Measurements from ENCODE around the gene NRARP. TPM values are rescaled to one million over a fixed set of nuclear protein-coding genes. Genes with fewer than 3 reads are reported as not detected.

NRARP gene
- total and polyA plus RNA-seq, 7 experiments from 2014 or later = 0.70 to 2.7 (median 1.7) TPM; not detected in 2

DNA sequence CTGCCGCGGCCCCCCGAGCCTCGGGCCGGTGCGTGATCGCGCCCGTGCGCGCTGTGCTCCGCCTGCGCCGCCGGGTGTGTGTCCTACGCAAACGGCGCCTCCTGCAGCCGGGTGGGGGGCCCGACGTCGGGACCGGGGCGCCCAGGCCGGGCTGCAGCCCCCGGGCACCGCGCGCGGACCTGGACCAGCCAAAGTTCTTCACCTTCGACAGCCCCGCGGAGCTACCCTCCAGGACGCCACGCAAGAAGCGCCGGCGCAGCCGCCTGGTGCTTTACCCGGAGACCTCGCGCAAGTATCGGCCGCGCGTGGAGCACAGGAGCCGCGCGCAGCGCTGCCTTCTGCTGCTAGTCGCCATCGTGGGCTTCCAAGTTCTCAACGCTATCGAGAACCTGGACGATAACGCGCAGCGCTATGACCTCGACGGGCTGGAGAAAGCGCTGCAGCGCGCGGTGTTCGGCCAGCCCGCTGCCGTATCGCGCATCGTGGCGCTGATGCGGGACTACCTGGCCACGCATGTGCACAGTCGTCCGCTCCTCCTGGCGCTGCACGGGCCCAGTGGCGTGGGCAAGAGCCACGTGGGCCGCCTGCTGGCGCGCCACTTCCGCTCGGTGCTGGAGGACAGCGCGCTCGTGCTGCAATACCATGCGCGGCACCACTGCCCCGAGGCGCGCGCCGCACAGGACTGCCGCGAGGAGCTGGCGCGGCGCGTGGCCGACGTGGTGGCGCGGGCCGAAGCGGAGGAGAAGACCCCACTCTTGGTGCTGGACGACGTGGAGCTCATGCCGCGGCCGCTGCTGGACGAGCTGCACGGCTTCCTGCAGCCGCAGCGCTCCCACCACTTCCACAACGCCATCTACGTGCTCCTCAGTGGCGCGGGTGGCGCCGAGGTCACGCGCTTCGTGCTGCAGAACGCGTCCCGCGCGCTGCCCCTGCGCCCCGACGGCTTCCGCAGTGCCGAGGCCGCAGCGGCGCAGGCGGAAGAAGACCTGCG is 23.1 kb downstream of the NRARP start:
- peaks cover 0 to 4% (median 0%) of the 10 kb centered on the region in 5 donors for H3K36me3 Mint-ChIP-seq
- peaks cover 0 to 14% of the 10 kb centered on the region in 2 donors for H3K4me1 ChIP-seq (ENCODE audit: control insufficient read depth in 2 of 2, insufficient read depth in 2 of 2, low read length in 2 of 2)
- no peak overlapping the region for H3K27ac ChIP-seq (ENCODE audit: low read depth, low read length)
- CTCF ChIA-PET = no interaction called here
- no peak overlapping the region for H3K4me3 ChIP-seq (ENCODE audit: low read length)
- intact Hi-C loops (cut with micrococcal nuclease) = no loop called here
- peaks cover 0 to 4% (median 0%) of the 10 kb centered on the region in 5 donors for H3K27me3 Mint-ChIP-seq
- H3K27me3 ChIP-seq (ENCODE audit: control insufficient read depth in 2 of 2, insufficient read depth in 2 of 2, low read length in 2 of 2) = no peaks in the 10 kb centered on the region
- no peaks in the 10 kb centered on the region for H3K9me3 Mint-ChIP-seq
- no peak for ATAC-seq
- H3K36me3 ChIP-seq (ENCODE audit: control insufficient read depth in 2 of 3, insufficient read depth in 3 of 3, low read length in 3 of 3) = no peaks in the 10 kb centered on the region
- no peak for DNase-seq
- H3K4me3 Mint-ChIP-seq = no peak overlapping the region
- no peak overlapping the region for H3K27ac Mint-ChIP-seq
- H3K4me1 Mint-ChIP-seq = peaks cover 6 to 25% (median 15%) of the 10 kb centered on the region in 7 donors
- H3K9me3 ChIP-seq (ENCODE audit: control insufficient read depth in 2 of 3, low read length in 3 of 3) = no peaks in the 10 kb centered on the region
- POLR2A ChIA-PET = no interaction called here

DNA sequence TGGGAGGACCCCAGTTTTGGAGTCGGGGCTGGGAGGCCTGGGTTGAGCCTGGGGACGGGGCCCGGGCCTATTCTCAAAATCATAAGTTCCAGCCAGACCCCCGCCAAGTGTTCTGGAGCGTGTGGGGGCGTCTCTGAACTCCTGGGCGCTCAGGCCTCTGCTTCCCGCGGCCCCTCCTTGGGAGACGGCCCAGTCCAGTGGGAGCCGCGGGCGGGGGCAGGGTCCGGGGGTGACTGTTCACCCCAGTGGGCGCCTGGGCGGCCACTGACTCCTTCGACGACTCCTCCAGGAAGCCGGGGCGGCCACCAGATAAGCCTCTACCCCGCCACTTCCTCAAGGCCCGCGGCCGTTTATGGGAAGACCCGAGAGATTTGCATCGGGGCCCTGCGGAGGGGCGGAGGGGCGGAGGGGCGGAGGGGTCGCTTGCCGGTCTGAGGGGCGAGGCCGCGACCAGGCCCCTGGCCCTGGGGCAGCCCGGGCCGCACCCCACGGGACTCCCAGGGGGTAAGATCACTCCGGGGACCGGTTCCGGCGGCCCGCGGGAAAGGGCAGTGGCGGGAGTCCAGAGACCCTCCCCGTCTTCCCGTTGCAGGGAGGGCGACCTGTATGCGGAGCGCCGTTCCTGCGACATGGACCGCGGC is 23.9 kb downstream of the NRARP start:
- Mint-ChIP-seq H3K27ac (peak overlapping the region in 1 of 9 donors; percentile 87), H3K36me3 (peaks cover 0 to 6% (median 3%) of the 10 kb centered on the region in 5 donors), H3K27me3 (peaks cover 0 to 4% (median 0%) of the 10 kb centered on the region in 5 donors), H3K9me3 (no peaks in the 10 kb centered on the region), H3K4me3 (peak overlapping the region in 6 of 10 donors; percentile 54 to 89 (median 68)), H3K4me1 (peaks cover 6 to 25% (median 15%) of the 10 kb centered on the region in 7 donors)
- Histone ChIP-seq H3K4me1 (ENCODE audit: control insufficient read depth in 2 of 2, insufficient read depth in 2 of 2, low read length in 2 of 2) (peaks cover 0 to 14% of the 10 kb centered on the region in 2 donors), H3K27ac (ENCODE audit: low read depth, low read length) (peak overlapping the region; percentile 41), H3K4me3 (ENCODE audit: low read length) (peak overlapping the region; percentile 43), H3K36me3 (ENCODE audit: control insufficient read depth in 2 of 3, insufficient read depth in 3 of 3, low read length in 3 of 3) (peaks cover 0 to 5% (median 0%) of the 10 kb centered on the region in 3 experiments), H3K9me3 (ENCODE audit: control insufficient read depth in 2 of 3, low read length in 3 of 3) (no peaks in the 10 kb centered on the region), H3K27me3 (ENCODE audit: control insufficient read depth in 2 of 2, insufficient read depth in 2 of 2, low read length in 2 of 2) (no peaks in the 10 kb centered on the region)
- ATAC-seq = peak; percentile 19
- DNase-seq = peak in 1 of 9 donors; percentile 28
- CTCF ChIA-PET = no interaction called here
- intact Hi-C loops (cut with micrococcal nuclease) = no loop called here
- POLR2A ChIA-PET = interaction anchor here (0.5 kb wide), 1 partner anchor 797 kb away, joined by 3 read pairs; no protein-coding TSS in a partner anchor

DNA sequence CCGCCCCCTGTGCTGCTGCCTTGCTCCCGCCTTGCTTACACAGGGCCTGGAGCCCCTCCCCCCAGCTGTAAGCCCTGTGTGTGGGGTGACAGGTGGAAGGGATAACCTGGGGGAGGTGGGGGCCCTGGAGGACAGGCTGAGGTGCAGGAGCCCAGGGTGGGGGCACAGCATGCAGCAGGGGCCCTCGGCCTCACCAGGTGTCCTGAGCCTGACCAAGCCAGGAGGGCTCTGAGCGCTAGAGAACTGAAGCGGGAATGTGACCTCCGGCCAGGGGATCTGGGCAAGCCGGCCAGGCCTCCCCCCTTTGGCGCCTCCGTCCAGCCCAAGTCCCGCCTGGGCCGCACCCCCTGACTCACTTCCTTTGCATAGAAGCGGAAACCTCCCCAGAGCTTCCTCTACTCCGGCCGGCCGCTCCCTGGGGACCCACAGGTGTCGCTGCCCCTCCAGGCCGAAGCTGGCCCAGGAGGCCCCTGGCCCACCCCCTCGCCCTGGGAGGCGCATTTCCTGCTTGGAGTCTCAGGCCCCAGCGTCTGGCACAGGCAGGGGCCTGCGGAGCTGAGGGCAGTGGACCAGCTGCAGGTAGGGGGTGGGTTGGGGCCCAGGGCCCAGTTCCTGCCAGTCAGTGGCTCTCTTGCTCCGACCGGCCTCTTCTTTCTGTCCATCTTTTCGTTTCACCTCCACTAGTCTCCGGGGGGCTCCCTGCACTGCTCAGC is 24.6 kb downstream of the NRARP start, which contains the start of gene TOR4A:
Gene TOR4A (plus strand): TSS at position 398 of the 713 bp plus-strand sequence. CDS start 964 bp downstream, outside the sequence.
- Histone ChIP-seq H3K27ac (ENCODE audit: low read depth, low read length) (peak within 1 kb of the TSS; percentile 41), H3K27me3 (ENCODE audit: control insufficient read depth in 2 of 2, insufficient read depth in 2 of 2, low read length in 2 of 2) (no peaks in the 10 kb centered on the region), H3K9me3 (ENCODE audit: control insufficient read depth in 2 of 3, low read length in 3 of 3) (no peaks in the 10 kb centered on the region), H3K4me3 (ENCODE audit: low read length) (peak within 1 kb of the TSS; percentile 43), H3K36me3 (ENCODE audit: control insufficient read depth in 2 of 3, insufficient read depth in 3 of 3, low read length in 3 of 3) (peaks cover 0 to 12% (median 0%) of the 10 kb centered on the region in 3 experiments), H3K4me1 (ENCODE audit: control insufficient read depth in 2 of 2, insufficient read depth in 2 of 2, low read length in 2 of 2) (peaks cover 0 to 16% of the 10 kb centered on the region in 2 donors)
- CTCF ChIA-PET = no interaction called here
- Mint-ChIP-seq H3K9me3 (no peaks in the 10 kb centered on the region), H3K27me3 (peaks cover 0 to 1% (median 0%) of the 10 kb centered on the region in 5 donors), H3K27ac (peak within 1 kb of the TSS in 1 of 9 donors; percentile 89), H3K36me3 (peaks cover 0 to 6% (median 1%) of the 10 kb centered on the region in 5 donors), H3K4me3 (peak within 1 kb of the TSS in 8 of 10 donors; percentile 35 to 89 (median 56)), H3K4me1 (peaks cover 6 to 23% (median 15%) of the 10 kb centered on the region in 7 donors)
- POLR2A ChIA-PET = interaction anchor here (0.5 kb wide), 1 partner anchor 797 kb away, joined by 3 read pairs; no protein-coding TSS in a partner anchor
- ATAC-seq = peak; percentile 86
- intact Hi-C loops (cut with micrococcal nuclease) = no loop called here
- DNase-seq = peak in 1 of 9 donors; percentile 60

DNA sequence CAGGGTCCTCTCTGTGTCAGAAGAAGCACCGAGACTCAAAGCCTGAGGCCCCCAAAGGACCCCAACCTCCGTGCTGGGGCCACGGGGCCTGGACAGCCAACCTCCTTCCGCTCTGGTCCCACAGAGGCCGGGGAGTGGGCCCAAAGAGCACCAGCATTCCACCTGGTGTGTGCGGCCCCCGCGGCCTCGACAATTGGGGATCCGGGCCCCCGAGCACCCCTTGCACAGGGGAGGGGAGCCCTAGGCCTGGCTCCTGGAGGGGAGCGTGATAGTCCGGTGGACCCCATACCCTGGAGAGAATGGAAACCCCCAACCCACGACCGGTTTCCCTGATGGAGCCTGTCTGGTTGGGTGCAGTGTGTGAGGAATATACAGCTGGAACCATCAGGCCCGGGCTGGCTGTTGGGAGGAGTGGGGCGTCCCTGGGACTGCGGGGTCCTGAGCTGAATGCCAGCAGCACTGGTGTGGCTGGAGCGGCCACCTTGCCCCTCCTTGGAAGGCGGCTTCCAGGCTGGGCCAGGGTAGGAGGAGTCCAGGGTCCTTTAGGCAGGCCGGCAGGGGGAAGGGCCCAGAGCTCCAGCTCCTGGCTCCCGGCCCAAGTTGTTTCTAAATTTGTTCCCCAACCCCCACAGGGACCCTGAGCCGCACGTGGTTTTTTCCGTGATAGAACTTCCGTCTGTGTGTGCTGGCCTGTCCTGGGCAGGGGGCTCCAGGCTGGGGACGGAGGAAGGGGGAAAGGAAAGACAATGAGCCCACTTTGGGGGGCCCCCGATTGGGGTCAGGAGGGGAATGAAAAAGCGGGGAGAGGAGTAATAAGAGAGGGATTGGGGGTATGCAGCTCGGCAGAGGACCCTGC is 25.4 kb downstream of the NRARP start:
- Mint-ChIP-seq H3K4me3 (peak overlapping the region in 7 of 10 donors; percentile 21 to 89 (median 55)), H3K9me3 (no peaks in the 10 kb centered on the region), H3K36me3 (peaks cover 0 to 6% (median 0%) of the 10 kb centered on the region in 5 donors), H3K4me1 (peaks cover 6 to 24% (median 13%) of the 10 kb centered on the region in 7 donors), H3K27me3 (no peaks in the 10 kb centered on the region), H3K27ac (peak overlapping the region in 1 of 9 donors; percentile 89)
- DNase-seq (no peak), ATAC-seq (no peak)
- Histone ChIP-seq H3K27ac (ENCODE audit: low read depth, low read length) (no peak overlapping the region), H3K27me3 (ENCODE audit: control insufficient read depth in 2 of 2, insufficient read depth in 2 of 2, low read length in 2 of 2) (no peaks in the 10 kb centered on the region), H3K9me3 (ENCODE audit: control insufficient read depth in 2 of 3, low read length in 3 of 3) (no peaks in the 10 kb centered on the region), H3K4me1 (ENCODE audit: control insufficient read depth in 2 of 2, insufficient read depth in 2 of 2, low read length in 2 of 2) (peaks cover 0 to 23% of the 10 kb centered on the region in 2 donors), H3K36me3 (ENCODE audit: control insufficient read depth in 2 of 3, insufficient read depth in 3 of 3, low read length in 3 of 3) (peaks cover 0 to 19% (median 0%) of the 10 kb centered on the region in 3 experiments), H3K4me3 (ENCODE audit: low read length) (no peak overlapping the region)
- POLR2A ChIA-PET = no interaction called here
- intact Hi-C loops (cut with micrococcal nuclease) = no loop called here
- CTCF ChIA-PET = no interaction called here

DNA sequence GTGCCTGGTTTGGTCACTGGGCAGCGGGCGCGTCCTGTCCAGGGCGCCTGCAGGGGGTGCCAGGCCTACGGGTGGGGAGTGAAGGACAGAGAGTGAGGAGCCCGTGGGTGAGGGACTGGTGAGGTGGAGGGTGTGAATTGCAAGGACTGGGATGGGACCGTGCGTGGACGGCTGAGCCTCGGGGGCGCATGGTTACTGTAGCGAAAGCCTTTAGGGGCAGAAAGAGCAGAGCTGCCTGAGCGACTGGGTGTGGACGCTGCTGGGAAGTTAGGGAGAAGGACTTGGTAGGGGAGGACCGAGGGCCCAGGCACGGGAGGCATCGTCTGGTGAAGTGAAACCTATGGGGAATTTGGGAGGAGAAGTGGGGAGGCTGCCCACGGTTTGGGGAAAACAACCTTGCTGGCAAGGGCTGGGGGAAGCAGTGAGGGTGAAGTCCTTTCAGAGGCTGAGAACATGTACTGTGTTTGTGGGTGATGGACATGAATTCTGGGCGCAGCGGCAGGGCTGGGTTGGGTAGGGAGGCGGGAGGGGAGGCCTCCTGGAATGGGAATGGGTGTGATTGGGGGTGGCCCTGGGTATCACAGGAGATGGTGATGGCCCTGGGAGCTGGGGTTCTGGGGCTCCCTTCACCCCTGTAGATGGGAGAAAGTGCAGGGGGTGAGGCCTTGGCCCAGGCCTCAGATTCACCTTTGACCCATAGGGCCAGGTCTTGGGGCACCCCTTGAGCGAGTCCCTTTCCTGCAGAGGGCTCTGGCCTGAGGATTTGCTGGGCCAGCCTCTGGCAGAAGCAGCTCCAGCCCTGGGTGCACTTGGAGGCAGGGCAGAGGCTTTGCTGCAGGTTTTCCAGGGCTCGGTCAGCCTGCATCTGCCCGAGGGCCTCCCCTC is 26.2 kb downstream of the NRARP start:
- CTCF ChIA-PET = no interaction called here

More for the DNA sequence above, 26.2 kb downstream of the NRARP start:
- ATAC-seq (no peak), DNase-seq (no peak)
- Histone ChIP-seq H3K27me3 (ENCODE audit: control insufficient read depth in 2 of 2, insufficient read depth in 2 of 2, low read length in 2 of 2) (no peaks in the 10 kb centered on the region), H3K4me1 (ENCODE audit: control insufficient read depth in 2 of 2, insufficient read depth in 2 of 2, low read length in 2 of 2) (peaks cover 0 to 30% of the 10 kb centered on the region in 2 donors), H3K4me3 (ENCODE audit: low read length) (no peak overlapping the region), H3K36me3 (ENCODE audit: control insufficient read depth in 2 of 3, insufficient read depth in 3 of 3, low read length in 3 of 3) (peaks cover 0 to 19% (median 0%) of the 10 kb centered on the region in 3 experiments), H3K27ac (ENCODE audit: low read depth, low read length) (no peak overlapping the region), H3K9me3 (ENCODE audit: control insufficient read depth in 2 of 3, low read length in 3 of 3) (no peaks in the 10 kb centered on the region)
- POLR2A ChIA-PET = no interaction called here
- H3K36me3 Mint-ChIP-seq = peaks cover 0 to 9% (median 4%) of the 10 kb centered on the region in 5 donors
- H3K27ac Mint-ChIP-seq = peak overlapping the region in 2 of 9 donors; percentile 32 to 51
- intact Hi-C loops (cut with micrococcal nuclease) = no loop called here
- no peaks in the 10 kb centered on the region for H3K9me3 Mint-ChIP-seq
- no peaks in the 10 kb centered on the region for H3K27me3 Mint-ChIP-seq
- peaks cover 13 to 30% (median 20%) of the 10 kb centered on the region in 7 donors for H3K4me1 Mint-ChIP-seq
- H3K4me3 Mint-ChIP-seq = peak overlapping the region in 1 of 10 donors; percentile 57
